Measurements from ENCODE around the gene THBS2.

The THBS2 gene

DNA sequence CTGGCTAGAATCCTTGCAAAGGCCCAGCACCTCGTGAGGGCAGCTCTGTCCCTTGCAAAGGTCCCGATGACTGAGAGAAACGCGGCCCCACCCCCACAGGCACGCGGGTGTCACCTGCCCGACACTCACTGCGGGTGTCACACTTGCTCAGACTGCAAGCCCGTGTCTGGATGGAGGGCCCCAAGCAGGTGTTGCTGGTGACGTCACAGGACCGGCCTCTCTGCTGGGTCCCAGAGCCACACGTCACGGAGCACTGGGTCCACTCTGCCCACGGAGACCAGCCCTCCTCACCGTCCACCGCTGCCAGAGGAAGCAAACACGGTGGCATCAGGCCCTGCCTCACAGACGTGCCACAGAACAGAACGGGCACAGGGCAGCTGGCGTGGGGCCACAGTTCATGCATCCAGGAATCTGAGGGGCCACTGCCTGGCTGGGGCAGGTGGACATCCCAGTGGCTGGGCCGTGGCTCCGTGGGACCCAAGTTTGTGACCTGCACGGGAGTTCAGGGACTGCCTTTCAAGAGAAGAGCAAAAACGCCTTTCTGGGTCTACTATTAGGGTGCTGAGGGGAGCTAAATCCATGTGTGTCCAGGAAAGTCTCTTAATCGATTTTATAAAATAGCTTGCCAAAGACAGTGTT, 16.0 kb downstream of the THBS2 start:
- no peaks in the 10 kb centered on the region for H3K4me1 ChIP-seq (ENCODE audit: insufficient read depth, low read length, poor library complexity, severe bottlenecking)
- H3K9ac ChIP-seq (ENCODE audit: low read depth, low read length, poor library complexity, severe bottlenecking) = no peak overlapping the region
- no peak overlapping the region for H3K4me2 ChIP-seq (ENCODE audit: low read depth, low read length, poor library complexity, severe bottlenecking)
- H3K9me2 ChIP-seq (replicated peaks; ENCODE audit: low read depth, low read length) = no peaks in the 10 kb centered on the region
- H3K79me2 ChIP-seq (ENCODE audit: insufficient read depth, low read length) = no peaks in the 10 kb centered on the region
- no peaks in the 10 kb centered on the region for H3K27me3 ChIP-seq (ENCODE audit: insufficient read depth, low read length, poor library complexity, severe bottlenecking)
- peaks cover 34% of the 10 kb centered on the region; the same call in 1 of the 2 replicates for H3K9me3 ChIP-seq (ENCODE audit: insufficient read depth, low read depth, low read length)
- no peak overlapping the region for H2AFZ ChIP-seq (ENCODE audit: low read length)
- H3K36me3 ChIP-seq (ENCODE audit: insufficient read depth, low read length) = no peaks in the 10 kb centered on the region
- no peak overlapping the region for H3K4me3 ChIP-seq (ENCODE audit: low read length, poor library complexity, severe bottlenecking)
- no peaks in the 10 kb centered on the region for H3F3A ChIP-seq (ENCODE audit: low read depth)
- H4K20me1 ChIP-seq (ENCODE audit: insufficient read depth, low read length, poor library complexity, severe bottlenecking) = no peaks in the 10 kb centered on the region
- TF ChIP-seq, protein P1, sequence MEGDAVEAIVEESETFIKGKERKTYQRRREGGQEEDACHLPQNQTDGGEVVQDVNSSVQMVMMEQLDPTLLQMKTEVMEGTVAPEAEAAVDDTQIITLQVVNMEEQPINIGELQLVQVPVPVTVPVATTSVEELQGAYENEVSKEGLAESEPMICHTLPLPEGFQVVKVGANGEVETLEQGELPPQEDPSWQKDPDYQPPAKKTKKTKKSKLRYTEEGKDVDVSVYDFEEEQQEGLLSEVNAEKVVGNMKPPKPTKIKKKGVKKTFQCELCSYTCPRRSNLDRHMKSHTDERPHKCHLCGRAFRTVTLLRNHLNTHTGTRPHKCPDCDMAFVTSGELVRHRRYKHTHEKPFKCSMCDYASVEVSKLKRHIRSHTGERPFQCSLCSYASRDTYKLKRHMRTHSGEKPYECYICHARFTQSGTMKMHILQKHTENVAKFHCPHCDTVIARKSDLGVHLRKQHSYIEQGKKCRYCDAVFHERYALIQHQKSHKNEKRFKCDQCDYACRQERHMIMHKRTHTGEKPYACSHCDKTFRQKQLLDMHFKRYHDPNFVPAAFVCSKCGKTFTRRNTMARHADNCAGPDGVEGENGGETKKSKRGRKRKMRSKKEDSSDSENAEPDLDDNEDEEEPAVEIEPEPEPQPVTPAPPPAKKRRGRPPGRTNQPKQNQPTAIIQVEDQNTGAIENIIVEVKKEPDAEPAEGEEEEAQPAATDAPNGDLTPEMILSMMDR (conservative IDR thresholded peaks at IDR 0.05; ENCODE audit: low read length) = no peak
- TF ChIP-seq EZH2phosphoT487 (IDR thresholded peaks at IDR 0.05; ENCODE audit: borderline replicate concordance) = no peak

DNA sequence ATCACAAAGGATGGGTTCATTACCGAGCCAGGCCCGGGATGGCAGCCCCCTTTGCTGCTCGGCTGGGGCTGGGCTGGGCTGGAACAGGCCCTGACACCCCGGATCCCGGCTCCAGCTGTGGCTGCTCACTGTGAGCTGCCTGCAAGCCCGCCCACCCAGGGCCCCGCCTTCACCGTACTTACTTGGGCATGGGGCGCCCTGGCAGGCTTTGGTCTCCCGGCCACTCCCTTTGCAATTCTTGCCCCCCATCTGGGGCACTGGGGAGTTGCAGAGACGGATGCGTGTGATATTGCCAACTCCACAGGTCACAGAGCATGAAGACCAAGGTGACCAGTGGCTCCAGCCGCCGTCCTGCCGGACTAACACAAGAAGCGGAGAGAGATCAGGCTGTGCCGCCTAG, 16.7 kb downstream of the THBS2 start:
- H3K9me3 ChIP-seq (ENCODE audit: insufficient read depth, low read depth, low read length) = peaks cover 33% of the 10 kb centered on the region; the same call in 1 of the 2 replicates
- no peaks in the 10 kb centered on the region for H3K27me3 ChIP-seq (ENCODE audit: insufficient read depth, low read length, poor library complexity, severe bottlenecking)
- TF ChIP-seq, protein P1 (conservative IDR thresholded peaks at IDR 0.05; ENCODE audit: low read length) = no peak
- TF ChIP-seq EZH2phosphoT487 (IDR thresholded peaks at IDR 0.05; ENCODE audit: borderline replicate concordance) = no peak

DNA sequence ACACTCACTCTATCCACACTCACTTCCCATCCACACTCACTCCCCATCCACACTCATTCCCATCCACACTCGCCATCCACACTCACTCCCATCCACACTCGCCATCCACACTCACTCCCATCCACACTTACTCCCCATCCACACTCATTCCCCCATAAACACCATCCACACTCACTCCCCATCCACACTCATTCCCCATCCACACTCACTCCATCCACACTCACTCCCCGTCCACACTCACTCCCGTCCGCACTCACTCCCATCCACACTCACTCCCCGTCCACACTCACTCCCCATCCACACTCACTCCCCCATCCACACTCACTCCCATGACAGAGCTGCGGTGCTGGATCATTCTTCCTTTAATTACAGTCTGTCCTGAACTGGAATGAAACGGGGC, 17.1 kb downstream of the THBS2 start:
- Histone ChIP-seq H3F3A (ENCODE audit: low read depth) (no peaks in the 10 kb centered on the region), H3K4me1 (ENCODE audit: insufficient read depth, low read length, poor library complexity, severe bottlenecking) (no peaks in the 10 kb centered on the region), H4K20me1 (ENCODE audit: insufficient read depth, low read length, poor library complexity, severe bottlenecking) (no peaks in the 10 kb centered on the region), H3K9ac (ENCODE audit: low read depth, low read length, poor library complexity, severe bottlenecking) (no peak overlapping the region), H3K36me3 (ENCODE audit: insufficient read depth, low read length) (no peaks in the 10 kb centered on the region), H3K9me2 (replicated peaks; ENCODE audit: low read depth, low read length) (no peaks in the 10 kb centered on the region), H3K9me3 (ENCODE audit: insufficient read depth, low read depth, low read length) (peaks cover 30% of the 10 kb centered on the region; the same call in 1 of the 2 replicates), H3K79me2 (ENCODE audit: insufficient read depth, low read length) (no peaks in the 10 kb centered on the region), H3K27me3 (ENCODE audit: insufficient read depth, low read length, poor library complexity, severe bottlenecking) (no peaks in the 10 kb centered on the region), H3K4me3 (ENCODE audit: low read length, poor library complexity, severe bottlenecking) (no peak overlapping the region), H3K4me2 (ENCODE audit: low read depth, low read length, poor library complexity, severe bottlenecking) (no peak overlapping the region), H2AFZ (ENCODE audit: low read length) (no peak overlapping the region)
- TF ChIP-seq, protein P1 (conservative IDR thresholded peaks at IDR 0.05; ENCODE audit: low read length) = no peak
- no peak for TF ChIP-seq EZH2phosphoT487 (IDR thresholded peaks at IDR 0.05; ENCODE audit: borderline replicate concordance)

More for the DNA sequence above, 16.7 kb downstream of the THBS2 start:
- Histone ChIP-seq H3K79me2 (ENCODE audit: insufficient read depth, low read length) (no peaks in the 10 kb centered on the region), H3F3A (ENCODE audit: low read depth) (no peaks in the 10 kb centered on the region), H3K9ac (ENCODE audit: low read depth, low read length, poor library complexity, severe bottlenecking) (no peak overlapping the region), H4K20me1 (ENCODE audit: insufficient read depth, low read length, poor library complexity, severe bottlenecking) (no peaks in the 10 kb centered on the region), H3K4me1 (ENCODE audit: insufficient read depth, low read length, poor library complexity, severe bottlenecking) (no peaks in the 10 kb centered on the region), H3K4me3 (ENCODE audit: low read length, poor library complexity, severe bottlenecking) (no peak overlapping the region), H3K4me2 (ENCODE audit: low read depth, low read length, poor library complexity, severe bottlenecking) (no peak overlapping the region), H2AFZ (ENCODE audit: low read length) (no peak overlapping the region), H3K9me2 (replicated peaks; ENCODE audit: low read depth, low read length) (no peaks in the 10 kb centered on the region), H3K36me3 (ENCODE audit: insufficient read depth, low read length) (no peaks in the 10 kb centered on the region)
